ENCODE data around the gene XRN2. TPM values are rescaled to one million over a fixed set of nuclear protein-coding genes. Genes with fewer than 3 reads are reported as not detected.

Gene XRN2
- total and polyA plus RNA-seq, 7 experiments from 2014 or later = 51.7 to 83.2 (median 61.7) TPM

GRCh38 chr20:21289651-21290050 lies 13.5 kb upstream of the XRN2 start:
- no peak for ATAC-seq
- CTCF ChIA-PET = no interaction called here
- no peaks in the 10 kb centered on the region for H3K4me1 Mint-ChIP-seq
- Histone ChIP-seq H3K4me1 (ENCODE audit: control insufficient read depth in 2 of 2, insufficient read depth in 2 of 2, low read length in 2 of 2) (no peaks in the 10 kb centered on the region), H3K27ac (ENCODE audit: low read depth, low read length) (no peak overlapping the region), H3K36me3 (ENCODE audit: control insufficient read depth in 2 of 3, insufficient read depth in 3 of 3, low read length in 3 of 3) (no peaks in the 10 kb centered on the region), H3K4me3 (ENCODE audit: low read length) (no peak overlapping the region), H3K9me3 (ENCODE audit: control insufficient read depth in 2 of 3, low read length in 3 of 3) (no peaks in the 10 kb centered on the region), H3K27me3 (ENCODE audit: control insufficient read depth in 2 of 2, insufficient read depth in 2 of 2, low read length in 2 of 2) (no peaks in the 10 kb centered on the region)
- no peak for DNase-seq
- H3K27me3 Mint-ChIP-seq = peaks cover 21 to 51% (median 38%) of the 10 kb centered on the region in 5 donors
- H3K9me3 Mint-ChIP-seq = peaks cover 0 to 19% (median 10%) of the 10 kb centered on the region in 11 donors
- no peak overlapping the region for H3K27ac Mint-ChIP-seq
- POLR2A ChIA-PET = interaction anchor here (1.2 kb wide), 1 partner anchor 14 kb away, joined by 4 read pairs; the partner anchor contains the start of gene XRN2
- H3K4me3 Mint-ChIP-seq = no peak overlapping the region
- peaks cover 0 to 14% (median 8%) of the 10 kb centered on the region in 5 donors for H3K36me3 Mint-ChIP-seq
- intact Hi-C loops (cut with micrococcal nuclease) = no loop called here

GRCh38 chr20:21291026-21291425 lies 12.1 kb upstream of the XRN2 start:
- no peak for ATAC-seq
- no peak for DNase-seq
- H3K9me3 ChIP-seq (ENCODE audit: control insufficient read depth in 2 of 3, low read length in 3 of 3) = no peaks in the 10 kb centered on the region
- H3K4me1 ChIP-seq (ENCODE audit: control insufficient read depth in 2 of 2, insufficient read depth in 2 of 2, low read length in 2 of 2) = no peaks in the 10 kb centered on the region
- H3K27me3 ChIP-seq (ENCODE audit: control insufficient read depth in 2 of 2, insufficient read depth in 2 of 2, low read length in 2 of 2) = no peaks in the 10 kb centered on the region
- Mint-ChIP-seq H3K27ac (no peak overlapping the region), H3K4me1 (no peaks in the 10 kb centered on the region), H3K4me3 (no peak overlapping the region), H3K27me3 (peaks cover 11 to 41% (median 28%) of the 10 kb centered on the region in 5 donors), H3K36me3 (peaks cover 0 to 6% (median under 1%) of the 10 kb centered on the region in 5 donors), H3K9me3 (peaks cover 0 to 10% (median 2%) of the 10 kb centered on the region in 11 donors)
- H3K4me3 ChIP-seq (ENCODE audit: low read length) = no peak overlapping the region
- intact Hi-C loops (cut with micrococcal nuclease) = no loop called here
- ChIA-PET POLR2A (no interaction called here), CTCF (no interaction called here)
- no peak overlapping the region for H3K27ac ChIP-seq (ENCODE audit: low read depth, low read length)
- no peaks in the 10 kb centered on the region for H3K36me3 ChIP-seq (ENCODE audit: control insufficient read depth in 2 of 3, insufficient read depth in 3 of 3, low read length in 3 of 3)

- ChIA-PET CTCF (no interaction called here), POLR2A (no interaction called here)
- no peak for ATAC-seq
- Histone ChIP-seq H3K36me3 (ENCODE audit: control insufficient read depth in 2 of 3, insufficient read depth in 3 of 3, low read length in 3 of 3) (no peaks in the 10 kb centered on the region), H3K27ac (ENCODE audit: low read depth, low read length) (no peak overlapping the region), H3K4me1 (ENCODE audit: control insufficient read depth in 2 of 2, insufficient read depth in 2 of 2, low read length in 2 of 2) (no peaks in the 10 kb centered on the region), H3K27me3 (ENCODE audit: control insufficient read depth in 2 of 2, insufficient read depth in 2 of 2, low read length in 2 of 2) (no peaks in the 10 kb centered on the region), H3K4me3 (ENCODE audit: low read length) (no peak overlapping the region), H3K9me3 (ENCODE audit: control insufficient read depth in 2 of 3, low read length in 3 of 3) (no peaks in the 10 kb centered on the region)
- DNase-seq = no peak
- Mint-ChIP-seq H3K27ac (no peak overlapping the region), H3K36me3 (peaks cover 0 to 4% (median 0%) of the 10 kb centered on the region in 5 donors), H3K4me3 (no peak overlapping the region), H3K4me1 (no peaks in the 10 kb centered on the region), H3K9me3 (peaks cover 0 to 2% (median 0%) of the 10 kb centered on the region in 11 donors), H3K27me3 (peaks cover 0 to 28% (median 15%) of the 10 kb centered on the region in 5 donors)
- intact Hi-C loops (cut with micrococcal nuclease) = no loop called here
These were observed 8.4 kb upstream of the XRN2 start for GRCh38 chr20:21294755-21295154.

- Histone ChIP-seq H3K27ac (ENCODE audit: low read depth, low read length) (peak overlapping the region; percentile 95), H3K4me1 (ENCODE audit: control insufficient read depth in 2 of 2, insufficient read depth in 2 of 2, low read length in 2 of 2) (peaks cover 9 to 19% of the 10 kb centered on the region in 2 donors), H3K27me3 (ENCODE audit: control insufficient read depth in 2 of 2, insufficient read depth in 2 of 2, low read length in 2 of 2) (no peaks in the 10 kb centered on the region), H3K36me3 (ENCODE audit: control insufficient read depth in 2 of 3, insufficient read depth in 3 of 3, low read length in 3 of 3) (peaks cover 0 to 5% (median 0%) of the 10 kb centered on the region in 3 experiments), H3K4me3 (ENCODE audit: low read length) (peak overlapping the region; percentile 84), H3K9me3 (ENCODE audit: control insufficient read depth in 2 of 3, low read length in 3 of 3) (no peaks in the 10 kb centered on the region)
- Mint-ChIP-seq H3K36me3 (peaks cover 0 to 13% (median 8%) of the 10 kb centered on the region in 5 donors), H3K9me3 (peaks cover 0 to 5% (median 0%) of the 10 kb centered on the region in 11 donors), H3K4me1 (peaks cover 18 to 28% (median 25%) of the 10 kb centered on the region in 7 donors), H3K4me3 (peak overlapping the region; percentile 96 to 99 (median 97)), H3K27me3 (peaks cover 0 to 9% (median 6%) of the 10 kb centered on the region in 5 donors), H3K27ac (peak overlapping the region; percentile 93 to 100 (median 98))
- ChIA-PET CTCF (no interaction called here), POLR2A (interaction anchor here (1.3 to 2.9 kb wide), 3 partner anchors 22 to 589 kb away, joined by 3 to 20 read pairs (median 3); no protein-coding TSS in a partner anchor)
- no peak for ATAC-seq
- DNase-seq = no peak
- intact Hi-C loops (cut with micrococcal nuclease) = loop anchor here (2.0 to 5.0 kb wide), 8 partner anchors 40 to 591 kb away; partner anchors contain the start of gene NKX2-4 (in 1 of the 2)
These were observed 1.0 kb upstream of the XRN2 start for GRCh38 chr20:21301940-21302663.

DNA sequence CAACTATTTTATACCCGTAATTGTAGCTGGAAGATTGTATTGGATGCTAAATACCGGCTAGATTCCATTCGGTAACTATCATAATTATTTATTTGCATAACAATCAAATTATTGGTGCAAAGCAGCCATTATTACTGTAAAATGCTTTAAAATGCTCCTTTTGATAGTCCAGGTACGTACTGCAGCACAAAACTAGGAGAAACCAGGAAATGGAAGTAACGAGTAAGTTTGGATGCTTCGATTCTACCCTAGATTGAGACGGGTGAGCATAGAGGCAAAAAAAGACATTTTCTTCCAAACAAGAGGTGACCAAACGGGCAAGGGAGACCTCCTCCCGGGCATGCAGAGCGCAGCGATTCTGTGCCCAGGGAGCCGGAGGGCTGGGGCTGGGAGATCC lies 469 bp upstream of the XRN2 start:
- ATAC-seq = peak; percentile 33
- peaks cover 0 to 18% (median 8%) of the 10 kb centered on the region in 5 donors for H3K36me3 Mint-ChIP-seq
- intact Hi-C loops (cut with micrococcal nuclease) = loop anchor here (1.0 to 5.0 kb wide), 17 partner anchors 9 to 592 kb away; partner anchors contain the start of genes KIZ (in 1 of the 2), NKX2-4 (in 1 of the 2) and RALGAPA2 (in 1 of the 2)

GRCh38 chr20:21303872-21304586 lies 898 bp downstream of the XRN2 start:
- Mint-ChIP-seq H3K4me1 (peaks cover 29 to 47% (median 36%) of the 10 kb centered on the region in 7 donors), H3K4me3 (peak overlapping the region; percentile 96 to 99 (median 97)), H3K9me3 (peaks cover 0 to 7% (median 0%) of the 10 kb centered on the region in 11 donors), H3K27me3 (no peaks in the 10 kb centered on the region), H3K36me3 (peaks cover 0 to 31% (median 19%) of the 10 kb centered on the region in 5 donors), H3K27ac (peak overlapping the region; percentile 91 to 100 (median 98))
- no peak for DNase-seq
- H3K36me3 ChIP-seq (ENCODE audit: control insufficient read depth in 2 of 3, insufficient read depth in 3 of 3, low read length in 3 of 3) = peaks cover 0 to 5% (median 0%) of the 10 kb centered on the region in 3 experiments
- intact Hi-C loops (cut with micrococcal nuclease) = loop anchor here (1.0 to 5.0 kb wide), 17 partner anchors 7 to 593 kb away; partner anchors contain the start of genes KIZ (in 1 of the 2), NKX2-4 (in 1 of the 2) and RALGAPA2 (in 1 of the 2)
- H3K4me3 ChIP-seq (ENCODE audit: low read length) = peak overlapping the region; percentile 84
- H3K9me3 ChIP-seq (ENCODE audit: control insufficient read depth in 2 of 3, low read length in 3 of 3) = no peaks in the 10 kb centered on the region
- peak overlapping the region; percentile 95 for H3K27ac ChIP-seq (ENCODE audit: low read depth, low read length)
- no peaks in the 10 kb centered on the region for H3K27me3 ChIP-seq (ENCODE audit: control insufficient read depth in 2 of 2, insufficient read depth in 2 of 2, low read length in 2 of 2)
- ChIA-PET POLR2A (interaction anchor here (0.9 to 2.9 kb wide), 6 partner anchors 11 to 245 kb away, joined by 4 to 20 read pairs (median 4); partner anchors contain the start of gene KIZ), CTCF (interaction anchor here (0.7 kb wide), 1 partner anchor 61 kb away, joined by 5 read pairs; no protein-coding TSS in a partner anchor)
- peaks cover 9 to 19% of the 10 kb centered on the region in 2 donors for H3K4me1 ChIP-seq (ENCODE audit: control insufficient read depth in 2 of 2, insufficient read depth in 2 of 2, low read length in 2 of 2)
- peak; percentile 8 for ATAC-seq

More for the DNA sequence above, 469 bp upstream of the XRN2 start:
- peaks cover 0 to 5% (median 0%) of the 10 kb centered on the region in 3 experiments for H3K36me3 ChIP-seq (ENCODE audit: control insufficient read depth in 2 of 3, insufficient read depth in 3 of 3, low read length in 3 of 3)
- H3K4me3 Mint-ChIP-seq = peak overlapping the region; percentile 96 to 99 (median 97)
- H3K9me3 Mint-ChIP-seq = peaks cover 0 to 5% (median 0%) of the 10 kb centered on the region in 11 donors
- ChIA-PET CTCF (no interaction called here), POLR2A (interaction anchor here (1.3 to 2.9 kb wide), 5 partner anchors 13 to 590 kb away, joined by 3 to 20 read pairs (median 4); no protein-coding TSS in a partner anchor)
- peaks cover 9 to 19% of the 10 kb centered on the region in 2 donors for H3K4me1 ChIP-seq (ENCODE audit: control insufficient read depth in 2 of 2, insufficient read depth in 2 of 2, low read length in 2 of 2)
- no peak for DNase-seq
- no peaks in the 10 kb centered on the region for H3K27me3 ChIP-seq (ENCODE audit: control insufficient read depth in 2 of 2, insufficient read depth in 2 of 2, low read length in 2 of 2)
- H3K4me3 ChIP-seq (ENCODE audit: low read length) = peak overlapping the region; percentile 84
- peak overlapping the region; percentile 93 to 100 (median 98) for H3K27ac Mint-ChIP-seq
- peak overlapping the region; percentile 95 for H3K27ac ChIP-seq (ENCODE audit: low read depth, low read length)
- H3K27me3 Mint-ChIP-seq = peaks cover 0 to 4% (median 3%) of the 10 kb centered on the region in 5 donors
- no peaks in the 10 kb centered on the region for H3K9me3 ChIP-seq (ENCODE audit: control insufficient read depth in 2 of 3, low read length in 3 of 3)
- H3K4me1 Mint-ChIP-seq = peaks cover 20 to 33% (median 25%) of the 10 kb centered on the region in 7 donors
